Stimulated activated CD8-positive, alpha-beta memory T cell treated with anti-CD3 and anti-CD28 coated beads, Interleukin-15, amount 100 ng/mL, for 24 hours (primary cell): ENCODE data around the gene SMIM36.
"Not testable (repeated sequence)": the region's sequence is repeated elsewhere in the genome, so short reads cannot be mapped to it uniquely, and the experiment has no call there.

Experiments
- DNase-seq: peaks from one replicate; pipeline ENCODE4 v3.0.0-alpha.2; 2020; ENCODE audit warnings: low read depth

SMIM36 gene

DNA sequence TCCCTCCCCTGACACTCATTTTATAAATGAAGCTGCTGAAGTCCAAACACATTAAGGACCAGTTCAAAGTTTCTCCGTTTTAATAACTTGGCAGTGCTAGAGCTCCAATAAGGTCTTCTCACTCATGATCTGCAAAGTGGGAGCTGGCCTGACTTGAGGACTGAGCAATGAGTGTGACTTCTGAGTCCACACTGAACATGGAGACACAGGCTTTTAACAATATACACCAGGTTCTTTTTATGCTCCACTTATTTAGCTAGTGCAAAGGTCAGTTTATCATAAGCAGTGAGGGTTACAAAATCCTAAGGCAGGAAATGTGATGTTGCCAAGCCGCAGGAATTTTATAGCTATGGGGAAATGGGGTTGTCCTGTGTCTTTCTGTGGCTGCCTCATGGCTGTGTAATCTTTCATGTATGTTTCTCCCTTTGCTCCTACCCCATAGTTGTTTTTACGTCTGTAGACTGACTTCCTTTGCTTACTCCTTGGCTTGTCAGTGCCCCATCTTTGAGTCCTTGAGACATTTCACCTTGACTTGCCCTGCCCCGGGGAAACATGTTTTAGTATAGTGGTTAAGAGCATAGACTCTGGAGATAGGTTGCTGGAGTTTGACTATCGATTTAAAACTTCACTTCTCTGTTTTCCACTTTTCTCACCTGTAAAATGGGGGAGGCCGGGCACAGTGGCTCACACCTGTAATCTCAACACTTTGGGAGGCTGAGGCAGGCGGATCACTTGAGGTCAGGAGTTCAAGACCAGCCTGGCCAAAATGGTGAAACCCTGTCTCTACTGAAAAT lies 77.4 kb downstream of the SMIM36 start:
- DNase-seq = no peak

DNA sequence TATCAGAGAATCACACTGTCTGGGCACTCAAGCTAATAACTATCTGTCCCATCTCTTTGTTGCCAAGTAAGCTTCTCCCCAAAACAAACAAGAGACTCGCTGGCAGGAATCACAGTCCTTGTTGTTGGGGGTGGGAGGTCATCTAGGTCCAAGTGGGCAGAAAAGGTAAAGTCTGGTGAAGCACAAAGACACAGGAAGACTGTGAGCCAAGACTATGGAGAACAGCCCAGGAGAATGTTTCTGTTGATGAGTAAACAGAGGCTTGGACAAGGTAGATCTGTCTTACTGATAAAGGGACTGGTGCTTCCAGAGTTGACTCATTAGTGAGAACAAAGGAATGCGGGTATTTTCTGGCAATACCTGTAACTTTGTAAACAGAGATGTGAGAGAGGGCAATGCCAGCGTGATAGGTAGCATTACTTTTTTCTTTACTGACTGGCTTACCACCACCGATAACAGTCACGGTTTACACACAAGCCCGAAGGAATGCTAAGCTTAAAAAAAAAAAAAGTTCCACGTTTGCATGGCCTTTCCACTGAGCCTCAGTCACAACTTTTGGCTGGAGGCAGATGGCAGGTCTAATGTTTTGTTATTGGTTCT lies 78.1 kb downstream of the SMIM36 start:
- no peak for DNase-seq

DNA sequence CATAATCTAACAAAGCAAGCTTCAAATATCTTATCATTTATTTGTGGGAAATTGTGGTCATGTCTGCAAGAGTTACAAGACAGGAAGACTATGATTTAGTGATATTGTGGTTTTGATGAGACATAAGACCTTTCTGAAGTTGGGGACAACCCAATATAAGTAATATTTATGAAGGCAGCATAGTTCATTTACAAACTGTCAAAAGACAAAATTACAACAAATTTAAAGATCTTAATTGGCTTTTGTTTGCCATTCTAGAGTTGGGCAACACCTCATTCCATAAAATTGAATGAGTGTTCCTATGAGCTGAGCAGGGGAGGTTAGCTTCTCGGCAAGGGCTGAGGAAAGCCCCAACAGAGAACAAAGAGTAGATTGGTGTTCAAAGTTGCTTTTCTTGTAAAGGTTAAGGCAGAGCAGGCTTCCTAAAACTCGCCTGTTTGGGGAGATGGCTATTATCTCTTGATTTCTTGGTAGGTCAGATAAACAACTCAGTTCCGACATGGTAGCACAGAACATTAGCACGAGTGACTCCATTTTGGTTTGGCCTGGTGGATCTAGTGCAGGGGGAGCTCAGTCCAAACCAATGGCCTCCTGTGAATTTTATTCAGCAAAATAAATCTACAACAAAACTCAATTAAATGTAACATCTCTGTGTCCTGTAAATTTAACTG lies 78.8 kb downstream of the SMIM36 start:
- DNase-seq = no peak

DNA sequence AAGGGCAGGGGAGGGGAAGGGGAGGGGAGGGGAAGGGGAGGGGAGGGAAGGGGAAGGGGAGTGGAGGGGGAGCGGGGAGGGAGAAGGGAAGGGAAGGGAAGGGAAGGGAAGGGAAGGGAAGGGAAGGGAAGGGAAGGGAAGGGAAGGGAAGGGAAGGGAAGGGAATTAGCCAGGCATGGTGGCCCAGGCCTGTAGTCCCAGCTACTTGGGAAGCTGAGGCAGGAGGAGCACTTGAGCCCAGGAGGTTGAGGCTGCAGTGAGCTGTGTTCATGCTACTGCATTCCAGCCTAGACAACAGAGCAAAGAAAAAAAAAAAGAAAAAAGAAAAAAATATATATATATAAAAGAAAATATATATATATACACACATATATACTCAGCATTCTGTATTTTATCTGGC lies 79.3 kb downstream of the SMIM36 start:
- not testable (repeated sequence) for DNase-seq

DNA sequence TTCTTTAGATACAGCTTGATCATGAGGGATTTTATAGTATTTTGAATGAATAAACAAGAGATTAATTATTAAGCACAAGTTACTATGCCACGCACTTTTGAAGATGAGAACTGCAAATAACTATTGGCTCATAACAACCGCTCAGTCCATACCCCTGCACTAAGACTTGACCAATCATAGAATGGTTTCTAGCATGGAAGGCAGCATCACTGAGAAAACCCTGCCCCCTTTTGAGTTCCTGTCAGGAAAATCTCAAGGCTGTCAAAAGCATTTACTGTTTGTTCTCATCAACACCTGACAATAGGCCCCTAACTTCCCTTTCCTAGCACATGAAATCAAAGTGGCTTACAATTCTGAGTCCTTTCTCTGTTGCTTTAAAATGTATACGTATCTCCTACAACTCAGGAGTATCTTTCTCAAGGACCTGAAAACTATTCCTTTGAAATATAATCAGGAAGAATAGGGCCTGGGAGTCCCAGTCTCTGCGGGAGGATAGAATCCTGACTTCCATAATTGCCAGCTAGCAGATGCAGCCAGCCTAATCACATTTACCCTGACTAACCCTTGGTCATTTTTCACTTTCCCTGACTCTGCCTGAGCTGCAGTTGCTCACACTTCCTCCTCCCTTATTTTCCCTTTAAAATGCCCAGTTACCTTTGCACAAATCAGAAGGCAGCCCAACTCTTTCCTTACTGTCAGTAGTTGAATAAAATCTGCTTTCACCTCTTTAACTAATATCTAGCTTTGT lies 80.5 kb downstream of the SMIM36 start:
- no peak for DNase-seq

DNA sequence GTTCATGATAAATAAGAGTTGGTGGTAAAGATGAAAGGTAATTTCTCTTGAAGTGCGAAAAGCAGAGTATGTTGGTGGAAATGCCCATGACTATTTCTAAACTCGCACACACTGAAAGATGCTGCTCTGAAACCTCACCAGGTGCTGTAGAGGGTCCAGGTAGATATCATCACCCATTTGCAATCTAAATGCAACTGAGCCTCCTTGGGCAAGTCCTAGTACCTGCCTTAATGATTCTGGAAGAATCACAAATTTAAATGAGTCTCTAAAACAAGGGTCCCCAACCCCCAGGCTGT lies 83.7 kb downstream of the SMIM36 start:
- no peak for DNase-seq

DNA sequence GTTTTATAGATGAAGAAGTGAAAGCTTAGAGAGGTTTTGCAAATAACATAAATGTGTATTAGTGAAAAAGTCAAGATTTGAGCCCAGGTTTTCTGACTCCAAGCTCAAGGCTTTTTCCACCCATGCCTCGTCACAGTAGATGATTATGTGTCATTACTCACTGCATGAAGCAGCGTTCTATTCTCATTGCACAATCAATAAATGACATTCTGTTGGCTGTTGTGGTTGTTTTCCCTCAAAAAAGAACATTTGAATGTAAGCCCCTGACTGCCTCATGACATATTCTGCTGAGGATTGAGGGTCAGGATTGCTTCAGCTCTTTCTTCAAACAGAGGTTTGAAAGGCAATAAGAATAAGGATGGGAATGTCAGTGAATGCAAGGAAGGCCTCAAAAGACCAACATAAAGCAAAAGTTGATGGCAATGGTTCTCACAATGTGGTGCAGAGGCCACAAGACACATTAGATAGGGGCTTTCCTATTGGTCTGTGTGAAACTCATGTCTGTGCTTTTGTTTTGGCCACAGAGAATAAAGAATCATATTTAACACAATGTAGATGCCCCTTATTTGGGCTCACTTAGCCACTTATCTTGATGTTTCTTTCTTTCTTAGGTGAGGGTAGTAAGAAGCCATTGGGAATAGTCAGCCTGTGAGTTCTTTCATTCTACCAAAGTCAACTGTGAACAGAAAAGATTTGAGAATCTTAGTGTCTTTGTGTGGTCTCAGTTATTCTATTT lies 84.2 kb downstream of the SMIM36 start:
- DNase-seq = no peak

DNA sequence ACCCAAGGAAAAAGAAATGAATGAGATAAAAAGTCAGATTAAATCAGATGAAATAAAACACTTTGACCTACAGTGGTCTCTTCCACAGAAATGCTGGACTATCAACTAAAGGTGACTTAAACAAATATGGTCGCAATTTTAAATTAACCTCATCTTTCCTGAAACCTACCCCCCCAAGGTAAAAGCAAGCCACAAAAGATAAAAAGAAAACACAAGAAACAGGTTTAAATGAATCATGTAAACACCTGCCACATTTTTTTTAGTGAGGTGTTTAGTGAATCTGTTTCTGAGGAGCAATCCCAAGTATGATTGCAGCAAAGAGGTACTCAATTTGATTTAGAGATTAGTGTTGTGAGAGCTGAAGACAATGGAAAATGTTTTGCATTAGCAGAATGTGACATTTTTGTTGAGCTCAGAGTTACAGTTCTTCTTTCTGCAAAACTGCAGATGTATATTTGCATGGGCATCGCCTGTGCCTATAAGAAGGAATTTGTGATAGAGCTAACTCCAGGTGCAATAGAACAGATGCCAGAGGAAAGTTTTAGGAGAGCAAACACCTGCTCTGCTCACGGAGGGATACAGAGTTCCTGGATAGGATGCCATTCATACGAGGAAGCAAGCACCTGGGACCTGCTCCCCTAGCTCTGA lies 86.2 kb downstream of the SMIM36 start:
- no peak for DNase-seq

DNA sequence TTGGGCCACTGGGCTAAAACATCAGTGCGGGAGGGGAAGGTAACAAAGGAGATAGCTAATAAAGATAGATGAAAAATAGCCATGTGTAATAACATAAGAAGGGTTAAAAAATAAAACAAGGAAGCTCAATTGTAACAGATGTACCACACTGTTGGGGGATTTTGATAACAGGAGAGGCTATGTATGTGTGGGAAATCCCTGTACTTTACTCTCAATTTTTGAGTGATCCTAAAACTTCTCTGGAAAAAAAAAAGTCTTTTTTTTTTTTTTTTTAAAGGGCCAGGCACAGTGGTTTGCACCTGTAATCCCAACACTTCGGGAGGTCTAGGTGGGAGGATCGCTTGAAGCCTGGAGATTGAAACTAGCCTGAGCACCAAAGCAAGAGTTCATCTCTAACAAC lies 87.7 kb downstream of the SMIM36 start:
- no peak for DNase-seq

DNA sequence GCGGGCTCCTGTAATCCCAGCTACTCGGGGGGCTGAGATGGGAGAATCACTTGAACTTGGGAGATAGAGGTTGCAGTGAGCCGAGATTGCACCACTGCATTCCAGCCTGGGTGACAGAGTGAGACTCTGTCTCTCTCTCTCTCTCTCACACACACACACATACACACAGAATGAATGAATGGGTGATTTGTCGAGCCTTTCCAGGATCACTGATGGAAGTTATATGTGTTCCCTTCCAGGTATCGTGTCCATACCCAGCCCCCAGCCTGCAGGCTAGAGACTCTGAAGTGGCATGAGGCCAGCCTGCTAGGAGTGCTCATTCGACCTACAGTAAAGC lies 88.5 kb downstream of the SMIM36 start:
- not testable (repeated sequence) for DNase-seq

DNA sequence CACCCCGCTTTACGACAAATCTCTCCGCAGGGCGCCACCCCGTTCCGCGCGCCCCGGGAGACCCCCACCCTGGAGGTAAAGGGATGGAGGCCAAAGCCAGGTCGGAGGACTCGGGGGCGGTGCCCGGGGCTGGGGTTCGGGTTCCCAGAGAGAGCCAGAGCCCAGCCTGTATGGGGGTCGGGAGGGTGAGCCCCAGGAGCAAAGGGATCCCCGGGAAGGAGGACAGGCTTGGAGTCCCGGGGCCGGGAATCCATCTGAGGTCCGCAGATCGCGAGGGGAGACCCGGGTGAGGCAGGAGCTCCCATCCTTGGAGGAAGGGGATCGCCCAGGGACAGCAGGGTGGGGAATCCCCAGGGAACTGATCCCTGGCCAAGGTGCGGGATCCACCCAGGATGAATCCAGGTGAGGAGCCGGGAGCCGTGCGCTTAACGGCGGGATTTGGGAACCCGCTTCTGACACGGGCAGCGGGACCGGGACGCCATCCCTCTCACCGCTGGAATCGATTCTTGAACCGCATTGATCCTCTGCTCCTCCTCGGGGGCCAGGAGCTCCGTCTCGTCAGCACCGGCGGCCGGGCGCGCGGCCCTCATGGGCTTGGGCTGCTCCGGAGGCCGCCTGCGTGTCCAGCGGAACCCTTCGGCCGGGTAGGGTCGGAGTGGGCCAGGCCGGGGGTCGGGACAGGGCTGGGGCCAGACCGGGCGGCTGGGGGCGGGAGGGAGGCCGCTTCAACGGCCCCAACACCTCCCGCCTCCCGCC lies 89.9 kb downstream of the SMIM36 start, which contains the start of gene MMD:
Gene MMD, minus strand, starts transcription at position 657 of the 756 bp plus-strand sequence. Its CDS starts 140 bp downstream, at position 517.
- DNase-seq = no peak

DNA sequence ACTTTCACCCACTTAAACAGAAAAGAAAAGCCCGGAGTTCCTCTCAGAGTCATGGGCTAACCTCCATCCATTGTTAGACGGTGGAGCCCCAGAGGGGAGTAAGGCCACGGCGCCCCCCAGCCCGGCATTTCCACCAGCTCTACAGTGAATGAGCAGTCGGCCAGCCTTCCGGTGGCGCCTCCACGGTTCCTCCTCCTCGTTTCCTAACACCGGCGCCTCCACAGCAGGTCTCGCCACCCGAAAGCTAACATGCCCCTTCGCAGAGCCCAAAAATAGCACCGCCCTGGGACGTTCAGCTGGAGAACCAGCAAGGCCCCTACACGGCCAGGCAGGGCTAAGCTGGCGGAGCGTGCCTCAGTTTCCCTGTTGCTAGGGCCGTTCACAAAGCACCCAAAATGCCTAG lies 90.5 kb downstream of the SMIM36 start:
- DNase-seq = peak; percentile 8

DNA sequence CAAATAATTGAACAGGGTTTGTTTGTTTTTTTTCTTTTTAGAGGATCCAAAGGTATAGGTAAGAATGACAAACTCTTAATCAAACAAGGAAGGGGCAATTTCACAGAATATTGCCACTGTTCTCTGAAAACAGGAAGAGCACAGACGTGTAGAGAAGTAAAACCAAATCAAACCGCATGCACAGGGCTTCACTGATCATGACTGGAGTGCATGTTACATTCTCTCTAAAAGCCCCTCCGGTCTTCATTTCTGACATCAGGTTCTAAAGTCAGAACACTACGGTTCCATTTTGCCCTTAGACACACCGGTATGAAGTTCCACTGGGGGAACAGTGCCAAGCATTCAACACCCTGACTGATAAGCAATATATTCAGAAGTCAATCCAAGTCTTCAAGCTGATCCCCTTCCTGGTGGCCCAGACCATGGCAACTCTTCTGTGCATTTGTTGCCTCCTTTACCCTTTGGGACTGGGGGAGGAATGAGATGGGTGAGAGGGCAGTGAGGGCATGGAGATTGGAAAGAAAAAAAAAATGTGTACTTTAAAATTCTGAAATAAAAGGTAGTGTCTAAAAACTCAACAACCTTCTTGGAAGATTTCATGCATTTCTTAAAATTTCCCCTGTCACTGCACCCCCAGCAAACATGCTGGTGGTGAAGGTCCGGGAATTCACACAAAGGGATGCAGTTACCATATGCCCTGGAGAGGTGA lies 91.0 kb downstream of the SMIM36 start:
- no peak for DNase-seq

DNA sequence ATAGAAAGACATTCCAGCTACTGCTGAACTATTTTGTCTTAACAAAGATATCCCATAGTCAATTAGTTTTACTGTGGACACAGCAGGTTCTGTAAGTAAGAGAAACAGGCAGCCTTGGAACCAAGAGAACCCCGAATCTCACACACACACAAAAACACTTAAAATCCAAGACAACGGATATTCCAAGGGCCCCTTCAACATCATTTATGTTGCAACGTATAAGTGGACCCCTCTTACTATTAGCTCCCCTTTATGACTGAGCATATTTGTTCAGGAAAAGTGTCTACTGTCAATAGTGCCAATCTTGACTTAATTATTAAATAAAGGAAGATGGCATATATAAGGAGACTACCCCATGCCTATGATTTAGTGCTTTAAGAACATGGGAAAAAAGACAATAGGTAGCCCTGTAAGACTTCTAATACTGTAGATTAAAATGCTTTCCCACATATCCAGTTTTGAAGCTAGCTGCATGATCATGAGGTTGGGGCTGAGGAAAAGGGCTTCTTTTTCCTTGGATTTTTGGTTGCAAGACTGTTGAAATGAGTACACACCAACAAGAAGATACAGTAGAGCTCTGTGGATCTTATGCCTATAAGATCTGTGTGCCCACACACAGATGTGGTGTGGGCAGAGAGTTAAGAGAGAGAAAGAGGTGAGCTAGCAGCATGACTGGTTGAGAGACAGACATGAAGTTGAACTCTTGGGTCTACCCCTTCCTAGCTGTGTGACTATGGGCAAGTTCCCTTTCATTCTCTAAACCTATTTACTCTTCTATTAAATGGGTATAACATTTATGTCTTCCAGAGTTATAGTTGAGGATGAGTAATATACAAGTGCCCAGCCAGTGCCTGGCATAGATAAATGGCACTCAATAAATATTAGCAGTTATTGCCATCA lies 92.6 kb downstream of the SMIM36 start:
- DNase-seq = no peak

DNA sequence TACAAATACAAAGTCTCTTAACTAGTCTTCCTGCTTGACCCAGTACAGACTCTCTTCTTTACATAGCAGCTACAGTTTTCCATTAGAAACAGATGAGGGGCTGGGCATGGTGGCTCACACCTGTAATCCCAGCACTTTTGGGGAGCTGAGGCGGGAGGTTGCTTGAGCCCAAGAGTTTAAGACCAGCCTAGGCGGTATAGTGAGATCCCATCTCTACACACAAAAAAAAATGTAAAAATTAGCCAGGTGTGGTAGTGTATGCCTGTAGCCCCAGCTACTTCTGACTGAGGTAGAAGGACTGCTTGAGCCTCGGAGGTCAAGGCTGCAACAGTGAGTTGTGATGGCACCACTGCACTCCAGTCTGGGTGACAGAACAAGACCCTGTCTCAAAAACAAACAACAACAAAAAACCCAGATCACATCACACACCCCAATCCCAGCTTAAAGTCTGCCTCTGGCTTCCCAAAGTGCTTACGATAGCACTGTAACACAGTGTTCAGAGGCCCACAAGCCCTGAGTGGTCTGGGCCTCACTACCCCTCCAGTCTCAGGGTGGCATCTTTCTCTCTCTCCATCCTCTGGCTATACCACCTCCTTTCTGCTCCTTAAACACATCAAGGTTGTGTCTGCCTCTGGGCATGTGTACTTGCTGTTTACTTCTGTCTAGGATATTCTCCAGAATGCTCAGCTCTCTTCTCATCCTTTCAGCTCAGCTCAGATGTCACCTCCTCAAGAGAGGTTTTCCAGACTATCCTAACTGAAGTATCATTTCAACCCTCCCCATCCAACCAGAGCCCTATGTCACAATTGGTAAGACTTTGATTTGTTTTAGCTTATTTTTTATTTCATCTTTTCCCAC lies 93.6 kb downstream of the SMIM36 start:
- DNase-seq = no peak

DNA sequence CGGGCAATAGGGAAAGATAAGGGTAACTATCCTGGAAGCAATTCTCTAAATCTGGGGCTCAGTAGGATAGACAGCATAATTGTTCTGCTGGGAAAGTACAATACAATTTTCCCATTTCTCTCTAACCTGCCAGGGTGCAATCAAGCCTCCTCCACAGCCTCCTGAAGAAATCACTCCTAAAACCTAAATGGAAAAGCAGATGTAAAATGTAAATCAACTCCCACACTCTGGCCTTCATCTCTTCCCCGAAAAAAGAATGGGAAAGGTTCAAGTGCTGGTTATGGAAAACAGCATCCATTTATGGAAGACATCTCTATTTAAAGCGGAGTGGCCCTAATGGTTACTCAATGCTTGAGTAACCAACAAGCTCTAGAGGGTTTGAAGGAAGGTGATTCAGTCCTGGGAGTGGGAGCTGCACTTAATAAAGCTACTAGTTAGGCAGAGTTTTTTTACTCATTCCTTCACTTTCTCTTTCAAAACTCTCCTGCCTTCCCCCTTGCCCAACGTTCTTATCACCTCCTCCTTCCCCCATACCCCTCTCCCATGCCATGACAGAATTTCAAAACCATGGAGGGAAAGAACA lies 94.7 kb downstream of the SMIM36 start:
- no peak for DNase-seq

DNA sequence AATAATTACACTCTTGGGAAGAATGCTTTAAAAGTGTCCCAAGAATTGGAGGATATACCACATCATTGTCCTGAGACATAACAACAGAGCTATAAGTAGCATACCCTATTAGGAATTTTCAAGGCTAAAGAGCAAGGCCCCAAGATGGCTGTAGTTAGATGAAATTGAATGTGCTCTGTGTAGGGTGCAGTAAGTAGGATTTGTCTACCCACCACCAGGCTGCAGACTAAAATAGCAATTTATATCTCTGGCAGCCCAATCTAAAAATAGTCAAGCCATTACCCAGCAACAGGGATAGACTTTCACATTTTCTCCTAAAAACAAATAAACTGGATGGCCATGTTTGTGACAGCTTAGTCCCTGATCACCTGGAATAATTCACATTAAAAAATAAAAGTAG lies 95.3 kb downstream of the SMIM36 start:
- no peak for DNase-seq

DNA sequence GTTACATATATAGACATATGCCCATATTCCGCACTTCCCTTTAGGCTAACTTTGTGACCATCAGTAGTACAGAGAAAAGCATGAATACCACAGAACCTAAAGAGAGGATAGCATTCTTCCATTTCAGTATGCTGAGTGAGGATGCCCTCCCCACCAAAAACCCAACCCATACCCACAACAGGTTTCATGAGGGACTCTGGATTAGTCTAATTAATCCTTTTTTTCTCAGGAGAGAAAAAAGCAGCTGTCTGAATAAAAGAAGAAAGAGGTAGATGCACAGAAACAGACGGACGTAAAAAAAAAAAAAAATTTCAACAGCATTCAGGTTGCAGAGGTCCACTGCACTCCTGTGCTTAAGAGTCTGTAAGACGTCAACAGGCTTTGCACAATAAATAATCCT lies 96.3 kb downstream of the SMIM36 start:
- DNase-seq = no peak
